Measurements from ENCODE around the gene NAP1L4.

DNA sequence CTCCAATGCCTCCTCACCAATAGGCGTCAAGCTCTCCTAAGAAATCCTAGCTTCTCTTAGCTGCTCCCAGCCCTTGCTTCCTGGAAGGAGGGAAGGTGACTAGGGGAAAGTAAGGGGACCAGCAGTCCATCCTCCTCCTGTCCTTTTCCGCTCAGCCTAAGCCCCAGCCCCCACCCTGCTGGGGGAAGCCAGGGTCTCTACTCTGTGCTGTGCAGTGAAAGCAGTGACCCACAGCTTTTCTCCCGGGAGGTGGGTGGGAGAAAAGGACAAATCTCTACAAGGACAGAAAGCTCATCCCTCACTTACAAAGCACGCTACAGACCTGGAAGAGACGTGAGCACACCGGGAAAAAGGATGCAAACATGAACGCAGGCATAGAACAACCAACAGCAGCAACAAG, 32.0 kb downstream of the NAP1L4 start:
- no peak for TF ChIP-seq TCF7L2 (IDR thresholded peaks at IDR 0.05; ENCODE audit: borderline replicate concordance, extremely low read depth, insufficient read depth, insufficient read length)
- TF ChIP-seq, protein P1, sequence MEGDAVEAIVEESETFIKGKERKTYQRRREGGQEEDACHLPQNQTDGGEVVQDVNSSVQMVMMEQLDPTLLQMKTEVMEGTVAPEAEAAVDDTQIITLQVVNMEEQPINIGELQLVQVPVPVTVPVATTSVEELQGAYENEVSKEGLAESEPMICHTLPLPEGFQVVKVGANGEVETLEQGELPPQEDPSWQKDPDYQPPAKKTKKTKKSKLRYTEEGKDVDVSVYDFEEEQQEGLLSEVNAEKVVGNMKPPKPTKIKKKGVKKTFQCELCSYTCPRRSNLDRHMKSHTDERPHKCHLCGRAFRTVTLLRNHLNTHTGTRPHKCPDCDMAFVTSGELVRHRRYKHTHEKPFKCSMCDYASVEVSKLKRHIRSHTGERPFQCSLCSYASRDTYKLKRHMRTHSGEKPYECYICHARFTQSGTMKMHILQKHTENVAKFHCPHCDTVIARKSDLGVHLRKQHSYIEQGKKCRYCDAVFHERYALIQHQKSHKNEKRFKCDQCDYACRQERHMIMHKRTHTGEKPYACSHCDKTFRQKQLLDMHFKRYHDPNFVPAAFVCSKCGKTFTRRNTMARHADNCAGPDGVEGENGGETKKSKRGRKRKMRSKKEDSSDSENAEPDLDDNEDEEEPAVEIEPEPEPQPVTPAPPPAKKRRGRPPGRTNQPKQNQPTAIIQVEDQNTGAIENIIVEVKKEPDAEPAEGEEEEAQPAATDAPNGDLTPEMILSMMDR (IDR thresholded peaks at IDR 0.05 in 2 of 3, conservative IDR thresholded peaks at IDR 0.05 in 1 of 3; ENCODE audit: borderline replicate concordance in 1 of 3, insufficient read depth in 1 of 3, low read depth in 2 of 3, low read length in 2 of 3) = no peak
- TF ChIP-seq POLR2A (IDR thresholded peaks at IDR 0.05; ENCODE audit: borderline replicate concordance, extremely low read depth, insufficient read depth, insufficient read length) = no peak
- TF ChIP-seq, protein P2, sequence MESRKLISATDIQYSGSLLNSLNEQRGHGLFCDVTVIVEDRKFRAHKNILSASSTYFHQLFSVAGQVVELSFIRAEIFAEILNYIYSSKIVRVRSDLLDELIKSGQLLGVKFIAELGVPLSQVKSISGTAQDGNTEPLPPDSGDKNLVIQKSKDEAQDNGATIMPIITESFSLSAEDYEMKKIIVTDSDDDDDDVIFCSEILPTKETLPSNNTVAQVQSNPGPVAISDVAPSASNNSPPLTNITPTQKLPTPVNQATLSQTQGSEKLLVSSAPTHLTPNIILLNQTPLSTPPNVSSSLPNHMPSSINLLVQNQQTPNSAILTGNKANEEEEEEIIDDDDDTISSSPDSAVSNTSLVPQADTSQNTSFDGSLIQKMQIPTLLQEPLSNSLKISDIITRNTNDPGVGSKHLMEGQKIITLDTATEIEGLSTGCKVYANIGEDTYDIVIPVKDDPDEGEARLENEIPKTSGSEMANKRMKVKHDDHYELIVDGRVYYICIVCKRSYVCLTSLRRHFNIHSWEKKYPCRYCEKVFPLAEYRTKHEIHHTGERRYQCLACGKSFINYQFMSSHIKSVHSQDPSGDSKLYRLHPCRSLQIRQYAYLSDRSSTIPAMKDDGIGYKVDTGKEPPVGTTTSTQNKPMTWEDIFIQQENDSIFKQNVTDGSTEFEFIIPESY (IDR thresholded peaks at IDR 0.05; ENCODE audit: extremely low read depth, insufficient replicate concordance, low read length) = no peak
- TF ChIP-seq POLR2AphosphoS5 (IDR thresholded peaks at IDR 0.05; ENCODE audit: low read depth, low read length) = no peak
- TF ChIP-seq, protein P3, sequence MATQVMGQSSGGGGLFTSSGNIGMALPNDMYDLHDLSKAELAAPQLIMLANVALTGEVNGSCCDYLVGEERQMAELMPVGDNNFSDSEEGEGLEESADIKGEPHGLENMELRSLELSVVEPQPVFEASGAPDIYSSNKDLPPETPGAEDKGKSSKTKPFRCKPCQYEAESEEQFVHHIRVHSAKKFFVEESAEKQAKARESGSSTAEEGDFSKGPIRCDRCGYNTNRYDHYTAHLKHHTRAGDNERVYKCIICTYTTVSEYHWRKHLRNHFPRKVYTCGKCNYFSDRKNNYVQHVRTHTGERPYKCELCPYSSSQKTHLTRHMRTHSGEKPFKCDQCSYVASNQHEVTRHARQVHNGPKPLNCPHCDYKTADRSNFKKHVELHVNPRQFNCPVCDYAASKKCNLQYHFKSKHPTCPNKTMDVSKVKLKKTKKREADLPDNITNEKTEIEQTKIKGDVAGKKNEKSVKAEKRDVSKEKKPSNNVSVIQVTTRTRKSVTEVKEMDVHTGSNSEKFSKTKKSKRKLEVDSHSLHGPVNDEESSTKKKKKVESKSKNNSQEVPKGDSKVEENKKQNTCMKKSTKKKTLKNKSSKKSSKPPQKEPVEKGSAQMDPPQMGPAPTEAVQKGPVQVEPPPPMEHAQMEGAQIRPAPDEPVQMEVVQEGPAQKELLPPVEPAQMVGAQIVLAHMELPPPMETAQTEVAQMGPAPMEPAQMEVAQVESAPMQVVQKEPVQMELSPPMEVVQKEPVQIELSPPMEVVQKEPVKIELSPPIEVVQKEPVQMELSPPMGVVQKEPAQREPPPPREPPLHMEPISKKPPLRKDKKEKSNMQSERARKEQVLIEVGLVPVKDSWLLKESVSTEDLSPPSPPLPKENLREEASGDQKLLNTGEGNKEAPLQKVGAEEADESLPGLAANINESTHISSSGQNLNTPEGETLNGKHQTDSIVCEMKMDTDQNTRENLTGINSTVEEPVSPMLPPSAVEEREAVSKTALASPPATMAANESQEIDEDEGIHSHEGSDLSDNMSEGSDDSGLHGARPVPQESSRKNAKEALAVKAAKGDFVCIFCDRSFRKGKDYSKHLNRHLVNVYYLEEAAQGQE (IDR thresholded peaks at IDR 0.05; ENCODE audit: low read depth) = no peak
- no peak for TF ChIP-seq EZH2 (IDR thresholded peaks at IDR 0.05)
- no peak for TF ChIP-seq EZH2phosphoT487 (IDR thresholded peaks at IDR 0.05; ENCODE audit: borderline replicate concordance)
- TF ChIP-seq, protein P4, sequence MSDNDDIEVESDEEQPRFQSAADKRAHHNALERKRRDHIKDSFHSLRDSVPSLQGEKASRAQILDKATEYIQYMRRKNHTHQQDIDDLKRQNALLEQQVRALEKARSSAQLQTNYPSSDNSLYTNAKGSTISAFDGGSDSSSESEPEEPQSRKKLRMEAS (IDR thresholded peaks at IDR 0.05) = no peak
- TF ChIP-seq CEBPB (IDR thresholded peaks at IDR 0.05; ENCODE audit: low read depth) = no peak
- TF ChIP-seq JUND (IDR thresholded peaks at IDR 0.05) = no peak
- no peak for TF ChIP-seq YY1 (IDR thresholded peaks at IDR 0.05; ENCODE audit: extremely low read depth, insufficient replicate concordance, low read depth, low read length)

Data from HCT116 (cell line).